Activated T-helper 1 cell treated with anti-CD3 and anti-CD28 coated beads, Interleukin-12 subunit alpha, Interleukin-12 subunit beta, Interleukin-2, Interleukin-4 antibody, amounts not matched to agents 30 ng/mL and 10 ng/mL and 1 ng/mL, durations not matched to agents 14 hours and 24 hours and 36 hours (primary cell): ENCODE data around the gene CASP4. TPM values are rescaled to one million over a fixed set of nuclear protein-coding genes. Genes with fewer than 3 reads are reported as not detected.

Experiments used
- DNase-seq: peaks from one replicate; pipeline ENCODE4 v3.0.0; 2021; ENCODE audit warnings: low spot score
- H3K27ac Mint-ChIP-seq: one replicate; pipeline ENCODE4 v1.8.0; 2021; ENCODE audit warnings: mild to moderate bottlenecking, mixed read lengths
- H3K27me3 Mint-ChIP-seq: one replicate; pipeline ENCODE4 v1.8.0; 2022; ENCODE audit warnings: mild to moderate bottlenecking, moderate library complexity, mixed read lengths; ENCODE audit not compliant: insufficient read depth
- H3K36me3 Mint-ChIP-seq: one replicate; pipeline ENCODE4 v1.8.0; 2021; ENCODE audit warnings: low read depth, mixed read lengths
- H3K4me1 Mint-ChIP-seq: one replicate; pipeline ENCODE4 v1.8.0; 2021; ENCODE audit warnings: low read depth, mixed read lengths
- H3K4me3 Mint-ChIP-seq: one replicate; pipeline ENCODE4 v1.8.0; 2021; ENCODE audit warnings: mild to moderate bottlenecking, moderate library complexity, mixed read lengths
- H3K9me3 Mint-ChIP-seq: one replicate; pipeline ENCODE4 v1.8.0; 2021; ENCODE audit warnings: mixed read lengths
- intact Hi-C: fragments of 100-400 bp; cut with micrococcal nuclease; formaldehyde crosslinking; loops from one replicate; pipeline ENCODE4 v1.15.1; 2024
- total RNA-seq: library from RNA; stranded (reverse); gene quantifications from 2 replicates; pipeline ENCODE4 v1.2.3, GENCODE V29; 2022

The CASP4 gene
- total RNA-seq, 1 donor from 2014 or later, result 32.9 TPM

DNA sequence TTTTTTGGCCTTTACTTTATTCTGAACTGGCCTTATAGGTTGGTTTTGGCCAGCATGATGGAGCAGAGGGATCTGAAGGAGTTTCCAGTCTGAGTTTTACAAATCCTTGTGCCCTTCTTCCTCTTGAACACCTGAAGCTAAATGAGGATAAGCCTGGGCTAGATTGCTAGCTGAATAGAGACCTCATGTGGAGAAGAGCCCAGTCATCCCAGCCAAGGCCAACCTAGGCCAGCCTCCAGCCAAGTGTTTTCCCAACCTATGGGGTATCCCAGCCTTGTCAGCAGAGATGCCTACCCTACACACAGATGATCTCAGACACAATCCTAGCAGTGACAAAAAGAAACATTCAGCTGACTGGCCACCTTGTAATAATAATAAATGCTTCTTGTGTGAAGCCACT is 69.1 kb downstream of the CASP4 start:
- Mint-ChIP-seq H3K4me3 (no peak overlapping the region), H3K27ac (no peak overlapping the region), H3K4me1 (peaks cover 21% of the 10 kb centered on the region), H3K9me3 (peaks cover 4% of the 10 kb centered on the region), H3K27me3 (peaks cover 2% of the 10 kb centered on the region), H3K36me3 (peaks cover 5% of the 10 kb centered on the region)
- DNase-seq, result no peak
- intact Hi-C loops, result no loop called here

- no peak for DNase-seq
- H3K4me3 Mint-ChIP-seq, result no peak overlapping the region
- peaks cover 9% of the 10 kb centered on the region for H3K9me3 Mint-ChIP-seq
- H3K4me1 Mint-ChIP-seq, result peaks cover 21% of the 10 kb centered on the region
- H3K27me3 Mint-ChIP-seq, result peaks cover 2% of the 10 kb centered on the region
- H3K36me3 Mint-ChIP-seq, result peaks cover 5% of the 10 kb centered on the region
- no peak overlapping the region for H3K27ac Mint-ChIP-seq
- intact Hi-C loops, result no loop called here
Measured at GRCh38 chr11:104898685-104899013, 69.7 kb downstream of the CASP4 start.

DNA sequence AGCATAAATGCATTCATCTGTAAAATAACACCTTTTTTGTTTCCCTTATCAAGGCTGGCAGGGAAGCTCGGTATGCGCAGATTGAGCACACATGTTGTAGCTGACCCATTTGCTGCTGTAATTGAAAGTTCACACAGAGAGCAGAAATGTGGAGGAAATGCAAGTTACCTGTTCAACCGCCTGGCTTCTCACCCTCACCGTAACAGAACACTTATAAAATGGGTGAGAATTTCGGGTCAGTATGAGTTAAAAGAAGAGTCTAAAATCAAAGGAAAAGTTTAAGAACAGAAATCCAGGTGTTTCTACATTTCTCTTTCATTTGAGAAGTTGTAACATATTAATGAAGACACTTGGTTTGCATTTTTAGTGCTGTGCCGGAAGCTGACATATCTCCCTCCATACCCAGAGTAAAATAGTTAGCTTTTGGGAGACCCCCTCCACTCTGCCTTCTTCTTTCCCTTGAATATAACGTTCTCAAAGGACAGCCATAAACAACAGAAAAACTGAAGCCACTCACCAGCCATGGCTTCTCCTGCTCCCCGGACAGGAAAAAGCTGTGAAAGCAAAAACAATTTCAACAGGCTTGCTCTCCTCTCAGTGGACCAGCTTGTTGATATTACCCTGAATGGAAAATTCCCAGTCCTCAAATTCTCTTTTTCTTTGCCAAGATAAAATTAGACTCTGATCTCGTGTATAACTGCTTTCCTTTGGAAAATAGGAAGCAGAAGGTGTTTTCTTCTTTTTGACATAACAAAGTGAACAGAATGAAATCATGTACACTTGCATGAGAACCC is 70.3 kb downstream of the CASP4 start, which contains the start of gene CASP12:
Gene CASP12 (minus strand): TSS at position 570 of the 794 bp plus-strand sequence.
- Mint-ChIP-seq H3K9me3 (peaks cover 9% of the 10 kb centered on the region), H3K27ac (no peak within 1 kb of the TSS), H3K36me3 (peaks cover 5% of the 10 kb centered on the region), H3K4me3 (peak within 1 kb of the TSS; percentile 51), H3K4me1 (peaks cover 21% of the 10 kb centered on the region), H3K27me3 (peaks cover 2% of the 10 kb centered on the region)
- intact Hi-C loops, result no loop called here
- DNase-seq, result no peak

DNA sequence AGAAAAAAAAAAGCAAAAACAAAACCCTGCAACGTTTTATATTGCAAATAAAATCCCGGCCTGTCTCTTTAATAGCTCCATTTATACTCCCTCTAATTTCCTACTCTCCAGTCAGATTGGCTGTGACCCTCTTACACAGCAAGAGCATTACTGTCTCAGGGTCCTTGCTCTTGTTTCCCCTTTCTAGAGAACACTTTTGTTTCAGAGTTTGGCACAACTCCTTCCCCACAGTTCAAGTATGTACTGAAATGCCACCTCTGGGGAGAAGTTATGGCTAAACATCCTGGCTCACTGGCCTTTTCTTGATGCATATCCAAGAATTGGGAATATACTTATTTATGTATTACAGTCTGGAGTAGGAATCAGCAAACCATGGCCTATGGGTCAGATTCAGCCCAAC is 72.7 kb downstream of the CASP4 start:
- intact Hi-C loops, result no loop called here
- H3K36me3 Mint-ChIP-seq, result peaks cover 3% of the 10 kb centered on the region
- H3K4me3 Mint-ChIP-seq, result no peak overlapping the region
- H3K9me3 Mint-ChIP-seq, result peaks cover 7% of the 10 kb centered on the region
- no peak overlapping the region for H3K27ac Mint-ChIP-seq
- peaks cover 12% of the 10 kb centered on the region for H3K4me1 Mint-ChIP-seq
- H3K27me3 Mint-ChIP-seq, result no peaks in the 10 kb centered on the region
- DNase-seq, result no peak

GRCh38 chr11:104893876-104894275 is 74.5 kb downstream of the CASP4 start:
- Mint-ChIP-seq H3K27ac (no peak overlapping the region), H3K27me3 (no peaks in the 10 kb centered on the region), H3K36me3 (peaks cover 2% of the 10 kb centered on the region), H3K4me3 (no peak overlapping the region), H3K4me1 (peaks cover 12% of the 10 kb centered on the region), H3K9me3 (peaks cover 6% of the 10 kb centered on the region)
- intact Hi-C loops, result no loop called here
- DNase-seq, result no peak

Other genes starting within 250 kb of the CASP4 start
- gene CASP12, start 70.1 kb downstream of the CASP4 start, total RNA-seq, result not detected in 2 replicates
- gene CASP5, start 54.6 kb upstream of the CASP4 start, total RNA-seq, result not detected in 2 replicates
- gene CASP1, start 66.6 kb upstream of the CASP4 start, total RNA-seq, result 21.1 and 21.4 TPM in 2 replicates
- gene CARD16, start 76.8 kb upstream of the CASP4 start, total RNA-seq, result 9.5 and 10.5 TPM in 2 replicates
- gene CARD18, start 171.2 kb upstream of the CASP4 start, total RNA-seq, result not detected in 2 replicates